NCI-H2171 treated with DMSO at 0.1 percent for 48 hours (cell line): ENCODE results near the gene KCNV2.
"Not testable (repeated sequence)": the region's sequence is repeated elsewhere in the genome, so short reads cannot be mapped to it uniquely, and the experiment has no call there.

Source experiments
- DNase-seq: peaks from one replicate; lab custom pipeline; 2025; lab: John Stamatoyannopoulos, UW

Gene KCNV2

GRCh38 chr9:2717385-2717784 is at the start of gene KCNV2:
Gene KCNV2 (plus strand): TSS chr9:2717510. CDS start chr9:2717740, 230 bp downstream.
- DNase-seq = no peak

- DNase-seq = no peak
Observed at GRCh38 chr9:2673161-2673560, 44.1 kb upstream of the KCNV2 start.

- DNase-seq = no peak
Observed at GRCh38 chr9:2674141-2674824, 43.0 kb upstream of the KCNV2 start.

GRCh38 chr9:2675834-2676233 is 41.5 kb upstream of the KCNV2 start:
- DNase-seq = peak; percentile 74

GRCh38 chr9:2676466-2676865 is 40.8 kb upstream of the KCNV2 start:
- DNase-seq = peak; percentile 77

- DNase-seq = peak; percentile 17
Observed at GRCh38 chr9:2677915-2678889, 39.1 kb upstream of the KCNV2 start.

- DNase-seq = no peak
Observed at GRCh38 chr9:2679011-2679410, 38.3 kb upstream of the KCNV2 start.

- no peak for DNase-seq
Observed at GRCh38 chr9:2681981-2682380, 35.3 kb upstream of the KCNV2 start.

GRCh38 chr9:2686911-2687310 is 30.4 kb upstream of the KCNV2 start:
- no peak for DNase-seq

GRCh38 chr9:2688636-2689035 is 28.7 kb upstream of the KCNV2 start:
- no peak for DNase-seq

GRCh38 chr9:2691212-2691611 is 26.1 kb upstream of the KCNV2 start:
- DNase-seq = no peak

- DNase-seq = no peak
Observed at GRCh38 chr9:2691626-2692025, 25.7 kb upstream of the KCNV2 start.

- peak; percentile 78 for DNase-seq
Observed at GRCh38 chr9:2693056-2693455, 24.3 kb upstream of the KCNV2 start.

GRCh38 chr9:2697492-2697891 is 19.8 kb upstream of the KCNV2 start:
- DNase-seq = no peak

GRCh38 chr9:2700398-2700797 is 16.9 kb upstream of the KCNV2 start:
- DNase-seq = no peak

GRCh38 chr9:2700909-2701550 is 16.3 kb upstream of the KCNV2 start:
- no peak for DNase-seq

- DNase-seq = no peak
Observed at GRCh38 chr9:2704504-2704903, 12.8 kb upstream of the KCNV2 start.

- not testable (repeated sequence) for DNase-seq
Observed at GRCh38 chr9:2707256-2707655, 10.1 kb upstream of the KCNV2 start.

- DNase-seq = peak; percentile 98
Observed at GRCh38 chr9:2709645-2710101, 7.6 kb upstream of the KCNV2 start.

GRCh38 chr9:2711716-2712115 is 5.6 kb upstream of the KCNV2 start:
- no peak for DNase-seq

- DNase-seq = no peak
Observed at GRCh38 chr9:2718001-2718697, 839 bp downstream of the KCNV2 start.

- no peak for DNase-seq
Observed at GRCh38 chr9:2718698-2719033, 1.4 kb downstream of the KCNV2 start.
